SU-DHL-6 (cell line): ENCODE data around the gene LALBA.

ENCODE experiments used
- H2AFZ ChIP-seq: fragments of 200-600 bp; sonication (generic); 2 replicates; pipeline ENCODE4 v1.6.1; 2014; ENCODE audit warnings: low read depth, mild to moderate bottlenecking, moderate library complexity, mixed read lengths, antibody characterized with exemption, low read length; ENCODE audit not compliant: severe bottlenecking
- H3F3A ChIP-seq: fragments of 200-600 bp; shearing (Covaris generic); 2 replicates; pipeline ENCODE4 v1.6.0; 2016; ENCODE audit warnings: antibody characterized with exemption, mild to moderate bottlenecking; ENCODE audit not compliant: insufficient read depth
- H3K27ac ChIP-seq: fragments of 200-600 bp; sonication (generic); 2 replicates; pipeline ENCODE4 v1.5.1; 2016; ENCODE audit warnings: low read depth, mild to moderate bottlenecking, low read length, moderate library complexity, mixed read lengths
- H3K27me3 ChIP-seq: fragments of 200-600 bp; sonication (generic), shearing (Covaris generic); 2 replicates; pipeline ENCODE4 v1.6.0; 2014; ENCODE audit warnings: mild to moderate bottlenecking, low read length
- H3K36me3 ChIP-seq: fragments of 200-600 bp; sonication (generic); 2 replicates; pipeline ENCODE4 v1.6.1; 2014; ENCODE audit warnings: mild to moderate bottlenecking, low read length, mixed read lengths
- H3K4me2 ChIP-seq: fragments of 300-600, 200-600 bp; shearing (Covaris generic), sonication (generic); 2 replicates; pipeline ENCODE4 v1.6.0; 2014; ENCODE audit warnings: low read length, low read depth, mild to moderate bottlenecking; ENCODE audit not compliant: poor library complexity, severe bottlenecking
- H3K4me3 ChIP-seq: fragments of 200-600 bp; sonication (generic); 2 replicates; pipeline ENCODE4 v1.5.1; 2014; ENCODE audit warnings: antibody characterized with exemption, low read length, mild to moderate bottlenecking, mixed read lengths; ENCODE audit not compliant: insufficient read depth, poor library complexity, severe bottlenecking
- H3K79me2 ChIP-seq: fragments of 200-600 bp; sonication (generic); 2 replicates; pipeline ENCODE4 v1.6.1; 2014; ENCODE audit warnings: mild to moderate bottlenecking, low read length, moderate library complexity; ENCODE audit not compliant: insufficient read depth
- H3K9ac ChIP-seq: fragments of 200-600 bp; sonication (generic); 2 replicates; pipeline ENCODE4 v1.7.0; 2014; ENCODE audit warnings: mild to moderate bottlenecking, low read length
- H3K9me2 ChIP-seq: fragments of 200-600 bp; sonication (generic); replicated peaks from 2 replicates; pipeline ENCODE4 v1.6.1; 2014; ENCODE audit warnings: low read length; ENCODE audit not compliant: insufficient read depth
- H3K9me3 ChIP-seq: fragments of 200-600 bp; sonication (generic); 2 replicates; pipeline ENCODE4 v1.6.1; 2014; ENCODE audit warnings: low read length, mixed read lengths; ENCODE audit not compliant: insufficient read depth
- H4K20me1 ChIP-seq: fragments of 200-600 bp; sonication (generic); 2 replicates; pipeline ENCODE4 v1.6.1; 2014; ENCODE audit warnings: low read depth, mild to moderate bottlenecking, antibody characterized with exemption, low read length, moderate library complexity, mixed read lengths
- EZH2phosphoT487 ChIP-seq: fragments of 200-600 bp; sonication (generic), shearing (Covaris generic); conservative IDR thresholded peaks from 2 replicates; pipeline ENCODE4 v1.6.1; 2018; ENCODE audit warnings: mild to moderate bottlenecking, antibody characterized with exemption, low read length, moderate library complexity, mixed read lengths
- TF ChIP-seq, protein P1 (sequence below): fragments of 200-600 bp; sonication (generic); IDR thresholded peaks from one replicate; pipeline ENCODE4 v1.5.1; 2017; ENCODE audit warnings: antibody characterized with exemption, mild to moderate bottlenecking, low read length, moderate library complexity; ENCODE audit not compliant: insufficient read depth, poor library complexity, severe bottlenecking

Gene LALBA

DNA sequence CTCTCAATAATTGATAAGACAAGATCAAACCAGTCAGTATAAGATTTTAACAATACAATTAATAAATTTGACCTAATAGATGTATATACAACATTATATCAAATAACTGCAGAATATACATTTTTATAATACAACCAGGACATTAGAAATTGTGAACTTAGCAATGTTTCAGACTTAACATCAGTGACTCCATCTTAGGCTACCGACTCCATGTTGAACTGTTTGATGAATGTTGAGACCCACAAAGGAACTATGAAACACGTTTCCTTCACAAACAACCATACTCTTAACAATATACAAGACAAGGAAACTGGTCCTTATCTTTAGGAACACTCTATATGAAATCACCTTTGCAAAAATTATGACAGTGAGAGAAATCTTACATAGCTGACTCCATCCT is 13.9 kb upstream of the LALBA start:
- H3K27ac ChIP-seq, result no peak overlapping the region
- no peak overlapping the region for H3K4me2 ChIP-seq
- no peaks in the 10 kb centered on the region for H3K79me2 ChIP-seq
- H3F3A ChIP-seq, result no peaks in the 10 kb centered on the region
- H3K36me3 ChIP-seq, result no peaks in the 10 kb centered on the region
- no peaks in the 10 kb centered on the region for H3K9me3 ChIP-seq
- no peaks in the 10 kb centered on the region for H4K20me1 ChIP-seq
- no peaks in the 10 kb centered on the region for H3K9me2 ChIP-seq
- no peak overlapping the region for H3K4me3 ChIP-seq
- TF ChIP-seq EZH2phosphoT487, result no peak
- TF ChIP-seq, protein P1, sequence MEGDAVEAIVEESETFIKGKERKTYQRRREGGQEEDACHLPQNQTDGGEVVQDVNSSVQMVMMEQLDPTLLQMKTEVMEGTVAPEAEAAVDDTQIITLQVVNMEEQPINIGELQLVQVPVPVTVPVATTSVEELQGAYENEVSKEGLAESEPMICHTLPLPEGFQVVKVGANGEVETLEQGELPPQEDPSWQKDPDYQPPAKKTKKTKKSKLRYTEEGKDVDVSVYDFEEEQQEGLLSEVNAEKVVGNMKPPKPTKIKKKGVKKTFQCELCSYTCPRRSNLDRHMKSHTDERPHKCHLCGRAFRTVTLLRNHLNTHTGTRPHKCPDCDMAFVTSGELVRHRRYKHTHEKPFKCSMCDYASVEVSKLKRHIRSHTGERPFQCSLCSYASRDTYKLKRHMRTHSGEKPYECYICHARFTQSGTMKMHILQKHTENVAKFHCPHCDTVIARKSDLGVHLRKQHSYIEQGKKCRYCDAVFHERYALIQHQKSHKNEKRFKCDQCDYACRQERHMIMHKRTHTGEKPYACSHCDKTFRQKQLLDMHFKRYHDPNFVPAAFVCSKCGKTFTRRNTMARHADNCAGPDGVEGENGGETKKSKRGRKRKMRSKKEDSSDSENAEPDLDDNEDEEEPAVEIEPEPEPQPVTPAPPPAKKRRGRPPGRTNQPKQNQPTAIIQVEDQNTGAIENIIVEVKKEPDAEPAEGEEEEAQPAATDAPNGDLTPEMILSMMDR, result no peak
- H3K27me3 ChIP-seq, result peaks cover 3% of the 10 kb centered on the region; the same call in 1 of the 2 replicates
- H3K9ac ChIP-seq, result no peak overlapping the region
- no peak overlapping the region for H2AFZ ChIP-seq

DNA sequence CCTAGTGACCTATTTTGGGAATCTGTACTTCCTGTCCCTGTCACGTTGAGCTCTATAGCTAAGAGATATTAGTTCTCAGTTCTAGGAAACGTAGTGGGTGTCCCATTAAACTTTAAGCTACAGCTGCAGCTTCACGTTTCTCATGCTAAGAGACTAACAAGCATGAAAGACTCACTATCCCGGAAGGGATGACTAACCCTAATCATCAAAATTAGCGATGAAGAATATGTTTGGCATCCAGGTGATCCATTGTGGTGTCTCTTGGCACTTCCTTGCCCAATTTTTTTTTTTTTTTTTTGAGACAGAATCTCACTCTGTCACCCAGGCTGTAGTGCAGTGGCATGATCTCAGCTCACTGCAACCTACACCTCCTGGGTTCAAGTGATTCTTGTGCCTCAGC is 11.0 kb upstream of the LALBA start:
- H3K36me3 ChIP-seq, result no peaks in the 10 kb centered on the region
- no peak overlapping the region for H2AFZ ChIP-seq
- H3K9ac ChIP-seq, result no peak overlapping the region
- no peaks in the 10 kb centered on the region for H3K79me2 ChIP-seq
- H3K9me2 ChIP-seq, result no peaks in the 10 kb centered on the region
- no peaks in the 10 kb centered on the region for H3F3A ChIP-seq
- no peak overlapping the region for H3K27ac ChIP-seq
- no peak overlapping the region for H3K4me2 ChIP-seq
- no peaks in the 10 kb centered on the region for H3K9me3 ChIP-seq
- no peak overlapping the region for H3K4me3 ChIP-seq
- H4K20me1 ChIP-seq, result no peaks in the 10 kb centered on the region
- no peak for TF ChIP-seq EZH2phosphoT487
- TF ChIP-seq, protein P1, result no peak
- H3K27me3 ChIP-seq, result peaks cover 3% of the 10 kb centered on the region; the same call in 1 of the 2 replicates

DNA sequence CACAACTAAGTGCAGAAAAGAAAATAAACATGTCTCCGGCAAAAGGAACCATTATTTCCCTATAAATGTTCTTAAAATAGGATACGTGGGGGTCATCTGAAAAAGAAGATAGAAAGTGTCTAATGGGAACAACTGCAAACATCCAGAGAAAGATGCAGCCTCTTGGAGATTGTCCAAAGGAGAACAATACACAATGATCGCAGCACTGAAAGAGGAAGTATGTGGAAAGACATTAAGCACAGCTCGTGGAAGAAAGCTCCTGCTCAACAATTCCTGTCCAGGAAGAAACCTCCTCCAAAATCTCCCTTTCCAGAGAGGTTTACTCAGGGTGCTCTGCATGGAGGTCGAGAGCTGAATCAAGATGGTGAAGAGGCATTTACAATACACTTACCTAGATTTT is 2.5 kb upstream of the LALBA start:
- no peaks in the 10 kb centered on the region for H3K9me3 ChIP-seq

More for the DNA sequence above, 2.5 kb upstream of the LALBA start:
- no peaks in the 10 kb centered on the region for H3K36me3 ChIP-seq
- no peaks in the 10 kb centered on the region for H3K79me2 ChIP-seq
- H3K4me2 ChIP-seq, result no peak overlapping the region
- no peak overlapping the region for H3K27ac ChIP-seq
- no peak overlapping the region for H3K9ac ChIP-seq
- no peaks in the 10 kb centered on the region for H3K9me2 ChIP-seq
- no peaks in the 10 kb centered on the region for H3F3A ChIP-seq
- H2AFZ ChIP-seq, result no peak overlapping the region
- H4K20me1 ChIP-seq, result no peaks in the 10 kb centered on the region
- H3K4me3 ChIP-seq, result no peak overlapping the region
- no peak for TF ChIP-seq EZH2phosphoT487
- TF ChIP-seq, protein P1, result no peak
- no peaks in the 10 kb centered on the region for H3K27me3 ChIP-seq
